GM12892 (cell line): Measurements from ENCODE around the gene LAMA4.

ENCODE experiments used
- POLR2A ChIP-seq: IDR thresholded peaks from 2 replicates; pipeline ENCODE4 v1.6.1; 2011; ENCODE audit warnings: low read depth, low read length, control low read depth
- POLR2AphosphoS5 ChIP-seq: IDR thresholded peaks from 2 replicates; pipeline ENCODE4 v1.6.1; 2011; ENCODE audit warnings: low read depth, low read length, control low read depth

DNA sequence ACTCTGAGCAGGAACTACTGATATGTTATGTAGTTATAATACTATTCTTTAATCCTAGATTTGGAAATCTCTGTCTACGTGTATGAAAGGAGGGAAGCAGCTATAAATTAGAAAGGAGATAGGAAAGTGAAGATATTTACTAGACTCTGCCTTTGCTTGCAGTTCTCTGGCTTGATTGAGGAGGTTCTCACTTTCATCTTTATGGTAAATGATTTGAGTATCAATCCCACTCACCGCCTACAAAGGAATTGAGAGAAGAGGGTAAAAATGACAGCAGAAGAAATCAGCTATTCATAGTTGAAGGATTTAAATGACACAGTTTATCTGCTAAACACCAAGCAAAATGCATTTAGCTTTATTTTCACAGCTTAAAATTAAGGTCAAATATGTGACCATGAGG is 99.7 kb downstream of the LAMA4 start:
- no peak for TF ChIP-seq POLR2AphosphoS5
- TF ChIP-seq POLR2A: no peak
